HT-29 (cell line): ENCODE data around the gene PSMC5. TPM values are rescaled to one million over a fixed set of nuclear protein-coding genes. Genes with fewer than 3 reads are reported as not detected.
"Not testable (repeated sequence)": the region's sequence is repeated elsewhere in the genome, so short reads cannot be mapped to it uniquely, and the experiment has no call there.

ENCODE experiments used
- DNase-seq: peaks from one replicate; pipeline ENCODE4 v3.0.0-alpha.2; 2015; ENCODE audit warnings: low spot score
- total RNA-seq: library from RNA; depleted of rRNA; stranded (reverse); fragments of >200 nt; shearing (Covaris generic); gene quantifications from 2 replicates; pipeline ENCODE4 v1.2.3, GENCODE V29; 2014; rRNA removed

The PSMC5 gene
- total RNA-seq, result 56.3 and 65.3 TPM in 2 replicates

DNA sequence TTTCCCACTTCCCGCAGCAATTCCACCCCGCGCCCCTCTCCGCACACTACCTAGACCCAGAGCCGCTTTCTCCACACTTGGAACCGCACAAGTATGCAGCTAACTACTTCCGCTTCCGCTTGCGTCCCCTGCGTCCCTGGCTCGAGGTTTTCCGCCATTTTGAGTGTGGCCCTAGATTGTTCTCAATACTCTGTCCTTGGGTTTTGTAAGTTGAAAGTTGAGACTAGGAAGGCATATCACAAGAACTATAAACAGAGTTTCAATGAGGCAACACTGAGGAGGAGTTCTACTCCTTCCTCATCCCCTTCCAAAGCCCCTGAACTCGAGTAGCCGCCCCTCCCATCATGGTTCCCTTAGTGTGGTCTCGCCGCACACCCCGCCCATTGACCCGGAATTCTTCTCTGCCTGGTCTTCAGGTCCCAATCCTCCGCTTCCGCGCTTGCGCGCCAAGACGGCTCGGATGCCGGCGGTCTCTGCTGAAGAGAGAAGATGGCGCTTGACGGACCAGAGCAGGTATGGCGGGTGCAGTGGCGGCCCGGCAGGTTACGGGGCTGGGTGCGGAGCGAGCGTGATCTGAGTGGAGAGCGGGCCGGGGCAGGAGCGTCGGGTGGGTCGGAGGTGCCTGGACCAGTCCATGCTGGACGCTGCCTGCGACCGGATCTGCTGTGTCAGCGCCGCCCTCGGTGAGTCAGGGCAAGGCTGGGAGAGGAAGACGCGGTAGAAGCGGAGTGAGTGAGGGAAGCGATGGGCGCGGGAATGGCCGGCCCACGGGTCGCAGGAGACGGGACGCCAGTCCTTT, at the start of gene PSMC5, which contains the start of gene FTSJ3:
Gene PSMC5 (plus strand): TSS at position 430 of the 799 bp plus-strand sequence. CDS start 60 bp downstream, at position 490.
Gene FTSJ3 (minus strand): TSS at position 662 of the 799 bp plus-strand sequence. CDS start 761 bp downstream, outside the sequence.
- peak; percentile 96 for DNase-seq

DNA sequence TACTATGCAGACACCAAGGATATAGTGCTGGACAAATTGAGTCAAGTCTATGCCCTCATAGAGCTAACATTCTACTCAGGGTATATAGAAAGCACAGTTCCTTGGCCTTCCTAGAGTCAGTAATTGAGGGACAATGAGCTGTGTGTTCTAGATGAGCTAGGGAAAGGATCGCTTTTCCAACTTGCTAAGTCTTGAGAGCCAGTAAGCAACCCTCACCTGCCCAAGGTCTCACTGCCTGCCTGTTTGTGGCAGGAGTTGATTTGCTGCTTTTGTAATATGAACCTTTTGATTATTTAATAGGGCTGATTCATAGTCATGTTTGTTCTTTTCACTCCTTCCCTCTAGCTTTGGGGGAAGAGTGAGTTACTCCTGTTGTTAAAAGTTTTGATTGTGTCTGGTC, 46.7 kb upstream of the PSMC5 start:
- DNase-seq, result peak; percentile 48

DNA sequence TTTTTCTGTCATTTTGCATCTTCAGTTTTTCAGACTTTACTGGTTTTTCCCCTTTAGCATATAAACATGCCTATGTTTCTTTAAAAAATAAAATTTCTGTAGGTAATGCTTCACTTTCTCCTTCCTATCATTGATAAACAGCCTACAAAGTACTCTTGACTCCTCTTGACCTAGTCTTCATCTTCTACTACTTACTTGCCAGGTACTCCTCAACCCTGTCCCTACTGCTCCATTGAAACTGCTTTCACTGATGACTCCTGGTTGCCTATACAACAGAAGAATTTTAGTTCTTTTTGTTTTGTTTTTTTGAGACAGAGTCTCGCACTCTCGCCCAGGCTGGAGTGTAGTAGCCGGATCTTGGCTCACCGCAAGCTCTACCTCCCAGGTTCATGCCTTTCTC, 46.3 kb upstream of the PSMC5 start:
- DNase-seq, result no peak

DNA sequence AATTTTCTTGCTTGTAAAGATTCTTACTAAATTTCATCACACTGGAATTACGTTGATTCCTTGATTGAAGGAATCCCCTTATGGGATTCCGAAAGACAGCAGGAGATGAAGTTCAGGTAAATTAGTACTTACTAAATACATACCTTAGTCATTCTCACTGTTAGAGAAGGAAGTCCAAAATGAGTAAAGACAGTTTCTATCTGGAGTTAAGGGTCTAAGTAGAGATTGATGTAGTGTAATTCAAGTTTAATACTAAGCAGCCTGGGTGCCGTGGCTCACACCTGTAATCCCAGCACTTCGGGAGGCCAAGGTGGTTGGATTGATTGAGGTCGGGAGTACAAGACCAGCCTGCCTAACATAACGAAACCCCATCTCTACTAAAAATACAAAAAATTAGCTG, 43.7 kb upstream of the PSMC5 start:
- no peak for DNase-seq

DNA sequence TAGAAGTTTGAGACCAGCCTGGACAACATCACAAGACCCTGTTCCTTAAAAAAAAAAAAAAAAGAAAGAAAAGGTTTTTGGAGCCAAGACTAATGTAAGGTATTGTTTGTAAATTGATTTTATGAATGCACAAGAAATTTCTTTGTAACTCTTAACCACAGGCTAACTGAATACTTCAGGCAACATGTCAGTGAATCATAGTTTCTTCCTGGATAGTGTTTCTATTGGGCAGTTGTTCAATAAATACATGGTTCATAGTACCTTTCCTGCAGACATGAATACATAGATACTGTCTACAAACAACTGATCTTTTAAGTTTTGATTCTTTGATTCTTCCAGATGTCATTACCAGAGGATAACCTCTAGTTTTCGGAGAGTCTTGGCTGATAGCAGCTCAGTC, 41.7 kb upstream of the PSMC5 start:
- no peak for DNase-seq

DNA sequence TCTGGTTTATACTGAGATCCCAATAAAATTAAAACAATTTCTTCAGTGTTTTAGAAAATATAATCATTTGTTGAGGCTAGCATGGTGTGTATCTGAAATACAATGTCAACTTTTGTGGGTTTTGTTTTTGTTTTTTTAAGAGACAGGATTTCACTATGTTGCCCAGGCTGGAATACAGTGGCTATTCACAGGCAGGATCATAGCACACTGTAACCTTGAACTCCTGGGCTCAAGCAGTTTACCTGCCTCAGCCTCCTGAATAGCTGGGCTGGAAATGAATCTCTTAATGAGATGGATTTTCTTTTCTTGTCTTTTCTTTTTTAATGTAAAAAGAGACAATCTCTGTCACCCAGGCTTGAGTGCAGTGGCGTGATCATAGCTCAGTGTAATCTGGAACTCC, 41.1 kb upstream of the PSMC5 start:
- no peak for DNase-seq

DNA sequence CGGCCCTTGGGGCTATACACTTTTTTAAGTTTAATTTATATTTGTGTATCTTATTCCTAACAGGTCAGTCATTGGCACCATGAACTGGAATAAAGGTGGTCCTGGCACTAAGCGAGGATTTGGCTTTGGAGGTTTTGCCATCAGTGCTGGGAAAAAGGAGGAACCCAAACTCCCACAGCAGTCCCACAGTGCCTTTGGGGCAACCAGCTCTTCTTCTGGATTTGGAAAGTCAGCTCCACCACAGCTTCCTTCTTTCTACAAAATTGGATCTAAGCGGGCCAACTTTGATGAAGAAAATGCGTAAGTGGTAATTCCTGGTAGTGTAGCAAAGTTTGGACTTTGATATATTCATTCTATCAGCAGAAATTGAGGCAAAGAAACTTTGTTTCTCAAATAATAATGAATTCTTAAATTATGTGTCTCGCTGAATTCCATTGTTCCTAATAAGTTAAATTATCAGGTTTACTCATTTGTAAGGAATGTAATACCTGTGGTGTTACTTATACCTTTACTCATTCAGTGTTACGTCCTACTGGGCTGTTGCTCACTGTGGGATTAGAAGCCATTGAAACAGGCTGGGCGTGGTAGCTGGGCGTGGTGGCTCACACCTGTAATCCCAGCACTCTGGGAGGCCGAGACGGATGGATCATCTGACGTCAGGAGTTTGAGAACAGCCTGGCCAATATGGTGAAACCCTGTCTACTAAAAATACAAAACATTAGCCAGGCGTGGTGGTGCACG, 40.1 kb upstream of the PSMC5 start:
- DNase-seq, result no peak

DNA sequence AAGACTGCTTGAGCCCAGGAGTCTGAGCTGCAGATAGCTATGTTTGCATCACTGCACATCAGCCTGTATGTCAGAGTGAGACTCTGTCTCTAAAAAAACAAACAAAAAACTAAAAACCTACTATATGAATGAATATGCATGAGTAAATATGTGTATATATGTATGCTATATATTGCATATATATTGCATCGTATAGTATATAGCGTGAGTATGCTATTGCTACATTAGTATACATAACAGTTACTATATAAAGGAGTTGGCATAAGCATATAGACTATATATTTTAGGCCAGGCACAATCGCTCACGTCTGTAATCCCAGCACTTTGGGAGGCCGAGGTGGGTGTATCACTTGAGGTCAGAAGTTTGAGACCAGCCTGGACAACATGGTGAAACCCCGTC, 37.2 kb upstream of the PSMC5 start:
- no peak for DNase-seq

DNA sequence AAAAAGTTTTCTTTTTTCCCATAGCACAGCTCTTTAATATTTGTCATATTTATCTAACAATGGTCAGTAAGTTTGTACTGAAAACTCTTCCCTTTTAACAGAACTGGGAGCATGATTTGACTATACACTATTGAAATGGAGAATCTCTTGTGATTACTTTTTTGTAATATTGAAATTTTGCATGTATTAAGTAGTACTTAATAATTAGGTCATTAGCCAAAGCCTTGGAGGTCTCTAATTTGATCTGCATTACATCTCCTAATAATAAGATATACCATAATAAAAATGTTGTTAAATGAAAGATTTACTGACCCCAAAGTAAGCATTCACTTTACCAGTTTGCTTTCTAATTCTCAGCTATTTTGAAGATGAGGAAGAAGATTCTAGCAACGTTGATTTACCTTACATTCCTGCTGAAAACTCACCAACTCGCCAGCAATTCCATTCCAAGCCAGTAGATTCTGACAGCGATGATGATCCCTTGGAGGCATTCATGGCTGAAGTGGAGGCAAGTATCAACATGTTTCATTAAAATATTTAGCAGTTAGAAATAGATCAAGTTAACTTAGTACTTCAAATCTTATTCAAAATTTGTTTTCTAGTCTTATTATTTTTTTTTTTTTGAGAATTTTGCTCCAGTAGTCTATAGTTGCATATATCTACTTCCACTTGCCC, 35.0 kb upstream of the PSMC5 start:
- no peak for DNase-seq

DNA sequence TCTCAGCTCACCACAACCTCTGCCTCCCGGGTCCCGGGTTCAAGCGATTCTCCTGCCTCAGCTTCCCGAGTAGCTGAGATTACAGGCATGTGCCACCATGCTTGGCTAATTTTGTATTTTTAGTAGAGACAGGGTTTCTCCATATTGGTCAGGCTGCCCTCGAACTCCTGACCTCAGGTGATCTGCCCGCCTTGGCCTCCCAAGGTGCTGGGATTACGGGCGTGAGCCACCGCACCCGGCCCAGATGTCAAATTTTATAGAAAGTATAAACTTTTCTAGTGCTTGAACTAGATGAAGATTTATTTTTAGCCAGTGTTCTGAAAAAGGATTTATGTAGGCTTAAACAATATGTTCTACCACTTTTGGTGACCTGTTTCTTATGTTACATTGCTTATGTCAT, 30.9 kb upstream of the PSMC5 start:
- DNase-seq, result not testable (repeated sequence)

DNA sequence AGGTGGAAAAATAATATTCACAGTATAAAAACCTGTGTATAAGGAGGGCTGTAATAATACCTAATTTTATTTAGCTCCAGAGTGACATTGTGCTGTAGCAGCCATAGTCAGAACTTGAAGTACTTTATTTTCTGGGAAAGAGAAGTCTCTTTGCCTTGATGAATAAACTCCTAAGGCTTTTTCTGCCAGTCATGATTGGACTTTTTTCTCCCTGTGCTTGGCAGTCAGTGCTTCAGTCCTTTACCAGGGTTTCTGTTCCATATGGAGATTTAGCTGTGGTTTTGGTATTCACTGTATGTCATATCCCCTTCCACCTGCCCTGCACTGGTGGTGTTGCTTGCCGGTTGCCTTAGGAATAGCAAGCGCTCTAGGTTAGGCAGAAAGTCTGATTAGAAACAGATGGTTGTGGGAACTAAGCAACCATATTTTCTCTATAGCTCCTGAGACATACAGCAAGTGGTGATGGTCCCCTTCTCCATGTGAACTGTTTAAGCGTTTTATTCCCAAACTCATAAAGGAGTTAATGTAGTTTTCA, 28.6 kb upstream of the PSMC5 start:
- DNase-seq, result no peak

DNA sequence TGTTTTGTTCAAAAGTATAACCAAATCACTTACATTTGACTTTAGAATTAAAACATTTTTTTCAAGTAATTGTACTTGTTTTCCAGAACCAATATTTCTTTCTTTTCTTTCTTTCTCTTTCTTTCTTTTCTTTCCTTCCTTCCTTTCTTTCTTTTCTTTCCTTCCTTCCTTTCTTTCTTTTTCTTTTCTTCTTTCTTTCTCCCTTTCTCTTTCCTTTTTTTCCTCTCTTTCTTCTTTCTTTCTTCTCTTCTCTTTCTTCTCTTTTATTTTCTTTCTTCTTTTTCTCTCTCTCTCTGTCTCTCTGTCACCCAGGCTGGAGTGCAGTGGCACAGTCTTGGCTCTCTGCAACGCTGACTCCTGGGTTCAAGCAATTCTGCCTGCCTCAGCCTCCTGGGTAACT, 26.4 kb upstream of the PSMC5 start:
- no peak for DNase-seq

DNA sequence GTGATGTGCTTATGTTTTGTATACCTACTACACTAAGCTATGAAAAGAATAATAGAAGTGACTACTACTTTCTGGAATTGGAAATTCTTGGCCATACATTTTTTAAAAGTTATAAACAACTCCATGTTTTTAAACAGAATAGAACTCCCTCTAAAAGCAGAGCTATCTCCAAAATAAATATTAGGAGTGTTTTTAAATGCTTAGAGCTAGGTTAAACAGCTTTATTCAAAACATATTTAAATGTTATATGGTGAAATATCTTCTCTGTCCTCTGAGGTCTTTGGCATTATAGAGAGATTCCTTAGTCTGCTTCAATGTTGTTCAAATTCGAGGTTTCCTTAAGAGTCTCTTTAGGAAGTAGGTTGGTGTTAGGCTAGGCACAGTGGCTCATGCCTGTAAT, 22.9 kb upstream of the PSMC5 start:
- DNase-seq, result no peak

DNA sequence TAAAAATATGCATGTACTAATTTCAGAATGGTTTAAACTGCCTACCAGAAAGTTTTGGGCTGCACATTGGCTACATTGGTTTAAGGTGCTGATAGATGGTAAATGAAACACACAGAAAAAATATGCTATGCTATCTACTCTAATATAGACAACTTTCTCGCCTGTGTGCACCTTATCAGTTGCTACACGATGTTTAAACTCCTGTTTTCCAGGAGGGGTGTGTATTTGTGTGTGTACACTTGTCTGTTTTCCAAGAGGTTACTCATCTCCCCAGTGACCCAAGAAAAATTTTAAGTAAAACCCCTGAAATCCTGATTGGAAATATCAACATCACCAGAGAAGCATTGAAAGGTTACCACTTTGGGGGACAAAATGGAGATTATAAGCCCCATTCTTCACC, 21.6 kb upstream of the PSMC5 start:
- no peak for DNase-seq

DNA sequence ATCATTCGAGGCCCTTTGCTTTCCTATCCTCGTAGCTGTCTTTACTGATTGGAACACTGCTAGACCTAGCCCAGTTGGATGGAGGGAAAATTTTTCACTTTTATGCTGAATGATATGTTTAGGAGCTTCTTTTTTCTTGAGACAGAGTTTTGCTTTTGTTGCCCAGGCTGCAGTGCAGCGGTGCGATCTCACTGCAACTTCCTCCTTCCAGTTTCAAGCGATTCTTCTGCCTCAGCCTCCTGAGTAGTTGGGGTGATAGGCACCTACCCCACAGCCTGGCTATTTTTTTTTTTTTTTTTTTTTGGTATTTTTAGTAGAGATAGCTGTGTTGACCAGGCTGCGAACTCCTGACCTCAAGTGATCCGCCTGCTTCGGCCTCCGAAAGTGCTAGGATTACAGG, 17.3 kb upstream of the PSMC5 start:
- no peak for DNase-seq

DNA sequence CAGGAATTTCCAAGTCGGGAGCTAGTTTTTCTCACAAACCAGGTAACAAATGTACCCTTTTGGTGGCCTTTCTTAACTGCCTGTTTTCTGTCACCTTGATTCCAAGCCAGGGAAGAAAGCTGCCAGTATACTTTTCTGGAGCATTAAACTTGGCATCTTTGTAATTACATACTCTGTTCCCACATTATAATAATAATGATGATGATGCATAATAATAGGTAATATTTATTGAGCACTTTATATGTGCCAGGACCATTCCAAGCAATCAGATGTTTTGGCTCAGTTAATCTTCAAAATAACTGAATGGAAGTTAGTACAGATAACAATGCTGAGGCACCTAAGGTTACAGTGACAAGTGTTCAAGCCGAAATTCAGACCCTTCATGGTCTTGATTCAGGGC, 11.1 kb upstream of the PSMC5 start:
- no peak for DNase-seq

DNA sequence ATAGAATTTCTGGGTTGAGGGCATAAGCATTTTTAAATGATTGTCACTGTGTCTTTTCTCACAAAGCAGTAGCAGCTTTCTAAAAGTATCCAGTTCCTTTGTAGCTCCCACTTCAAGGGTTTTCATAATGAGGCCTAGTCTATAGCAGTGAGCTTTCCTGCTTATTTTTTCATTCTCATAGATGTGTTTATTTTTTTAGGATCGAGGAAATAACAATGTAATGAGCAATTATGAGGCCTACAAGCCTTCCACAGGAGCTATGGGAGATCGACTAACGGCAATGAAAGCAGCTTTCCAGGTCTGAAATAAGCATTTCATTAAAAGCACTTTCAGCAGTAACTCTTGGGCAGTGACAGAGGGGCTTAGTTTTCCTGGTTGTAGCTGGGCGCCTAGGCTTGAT, 10.6 kb upstream of the PSMC5 start:
- no peak for DNase-seq

DNA sequence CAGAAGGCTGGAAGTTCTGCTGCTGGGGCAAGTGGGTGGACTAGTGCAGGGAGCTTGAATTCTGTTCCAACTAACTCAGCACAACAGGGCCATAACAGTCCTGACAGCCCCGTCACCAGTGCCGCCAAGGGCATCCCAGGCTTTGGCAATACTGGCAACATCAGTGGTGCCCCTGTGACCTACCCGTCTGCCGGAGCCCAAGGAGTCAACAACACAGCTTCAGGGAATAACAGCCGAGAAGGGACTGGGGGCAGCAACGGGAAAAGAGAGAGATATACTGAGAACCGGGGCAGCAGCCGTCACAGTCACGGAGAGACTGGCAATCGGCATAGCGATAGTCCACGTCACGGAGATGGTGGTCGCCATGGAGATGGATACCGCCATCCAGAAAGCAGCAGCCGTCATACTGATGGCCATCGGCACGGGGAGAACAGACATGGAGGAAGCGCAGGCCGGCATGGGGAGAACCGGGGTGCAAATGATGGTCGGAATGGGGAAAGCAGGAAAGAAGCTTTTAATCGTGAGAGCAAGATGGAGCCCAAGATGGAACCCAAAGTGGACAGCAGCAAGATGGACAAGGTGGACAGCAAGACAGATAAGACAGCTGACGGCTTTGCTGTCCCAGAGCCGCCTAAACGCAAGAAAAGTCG, 9.4 kb upstream of the PSMC5 start:
- no peak for DNase-seq

DNA sequence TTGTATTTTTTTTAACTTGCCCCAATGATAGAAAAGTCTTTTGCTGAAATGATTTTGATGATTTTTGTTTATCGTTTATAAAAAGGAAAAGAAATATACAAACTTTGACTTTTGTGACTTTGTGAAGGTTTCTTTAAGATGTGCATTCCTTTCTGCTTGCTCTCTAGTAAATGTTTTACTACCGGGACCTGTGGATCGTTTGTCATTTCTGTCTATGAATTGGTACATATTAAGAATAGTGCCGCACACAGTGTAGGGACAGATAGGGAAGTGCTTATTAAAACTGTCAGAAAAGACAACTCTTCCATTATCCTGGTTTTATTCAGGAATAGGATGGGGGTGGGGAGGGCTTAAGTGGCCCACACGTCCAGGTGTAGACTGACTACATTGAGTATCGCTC, 8.1 kb upstream of the PSMC5 start:
- no peak for DNase-seq

DNA sequence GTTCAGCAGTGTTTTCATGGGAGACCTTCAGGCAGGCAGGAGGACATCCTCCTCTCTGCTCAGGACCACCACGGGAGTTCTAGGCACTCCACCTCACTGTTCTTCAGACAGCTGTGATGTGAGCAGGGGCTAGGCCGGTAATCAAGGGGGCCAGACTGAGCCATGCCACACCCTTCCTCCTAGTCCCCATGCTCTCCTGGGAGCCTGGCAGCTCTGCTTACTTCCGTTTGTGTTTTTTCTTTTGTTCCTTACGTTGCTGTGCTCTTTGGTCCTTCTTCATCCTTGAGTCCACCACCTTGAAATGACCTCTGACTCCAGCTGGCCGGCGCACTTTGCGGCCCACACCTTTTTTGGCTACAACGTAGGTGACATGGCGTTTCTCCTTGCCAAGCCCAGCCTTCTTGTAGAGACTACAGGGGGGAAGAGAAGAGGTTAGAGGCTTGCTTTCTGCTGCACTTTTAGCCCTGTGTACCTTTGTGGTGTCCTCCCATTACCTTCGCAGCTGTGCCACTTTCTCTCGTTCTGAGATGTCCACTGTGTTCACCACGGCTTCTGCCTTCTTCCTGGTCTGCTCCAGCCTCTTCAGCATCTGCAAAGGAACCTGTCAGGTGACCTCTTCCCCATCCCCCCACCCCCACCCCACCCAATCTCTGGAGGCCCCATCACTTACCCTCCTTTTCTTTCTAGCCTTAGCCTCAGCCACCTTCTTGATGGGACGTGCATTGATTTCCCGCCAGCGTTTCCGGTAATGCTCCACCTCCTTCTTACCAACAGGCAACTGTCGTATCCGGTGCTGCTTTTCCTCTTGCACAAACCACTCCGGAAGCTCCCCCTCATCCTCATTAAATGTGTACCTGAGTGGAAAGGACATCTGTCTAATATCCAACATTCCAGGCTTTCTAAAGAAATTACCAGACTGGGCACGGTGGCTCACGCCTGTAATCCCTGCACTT, 7.4 kb upstream of the PSMC5 start:
- no peak for DNase-seq
